Coronary artery (tissue), 2 donors: Measurements from ENCODE around the gene FIGNL1.

Experiments used
- DNase-seq: peaks from one replicate; pipeline ENCODE4 v3.0.0-alpha.2; 2017; ENCODE audit warnings: low spot score
- H3K27ac ChIP-seq, 2 donors: fragments of 200-600 bp; sonication (generic); one replicate each; pipeline ENCODE4 v1.5.1; 2016 to 2019
- H3K4me3 ChIP-seq: fragments of 200-600 bp; sonication (generic); 2 replicates; pipeline ENCODE4 v1.5.1; 2016; ENCODE audit warnings: mild to moderate bottlenecking, moderate library complexity
- CTCF ChIP-seq: fragments of 200-600 bp; sonication (generic); IDR thresholded peaks from one replicate; pipeline ENCODE4 v1.5.1; 2019; ENCODE audit warnings: antibody characterized with exemption

The FIGNL1 gene

GRCh38 chr7:50450590-50451032 is 461 bp upstream of the FIGNL1 start:
- DNase-seq: no peak

GRCh38 chr7:50449501-50449880 is 659 bp downstream of the FIGNL1 start:
- no peak for DNase-seq
- Histone ChIP-seq H3K4me3 (peak overlapping the region; percentile 80), H3K27ac (no peak overlapping the region)
- no peak for TF ChIP-seq CTCF

More at GRCh38 chr7:50450590-50451032, 461 bp upstream of the FIGNL1 start:
- peak overlapping the region; percentile 80 for H3K4me3 ChIP-seq
- no peak for TF ChIP-seq CTCF
- peak overlapping the region; percentile 19 to 69 for H3K27ac ChIP-seq

GRCh38 chr7:50448823-50449222 is 1.3 kb downstream of the FIGNL1 start:
- Histone ChIP-seq H3K4me3 (no peak overlapping the region), H3K27ac (no peak overlapping the region)
- TF ChIP-seq CTCF: no peak
- no peak for DNase-seq

- no peak for TF ChIP-seq CTCF
- DNase-seq: no peak
- no peak overlapping the region for H3K27ac ChIP-seq
- H3K4me3 ChIP-seq: no peak overlapping the region
Observed at GRCh38 chr7:50446542-50446960, 3.6 kb downstream of the FIGNL1 start.

- H3K4me3 ChIP-seq: no peak overlapping the region
- no peak overlapping the region for H3K27ac ChIP-seq
- TF ChIP-seq CTCF: no peak
- DNase-seq: no peak
Observed at GRCh38 chr7:50436133-50436806, 13.9 kb downstream of the FIGNL1 start.

GRCh38 chr7:50431722-50432305 is 18.3 kb downstream of the FIGNL1 start:
- no peak for DNase-seq
- H3K27ac ChIP-seq: no peak overlapping the region

More at GRCh38 chr7:50431722-50432305, 18.3 kb downstream of the FIGNL1 start:
- no peak for TF ChIP-seq CTCF
- H3K4me3 ChIP-seq: no peak overlapping the region
